Inflammatory macrophage treated with lipopolysaccharide for 4 hours (primary cell): Measurements from ENCODE around the gene ABHD12B.
"Not testable (repeated sequence)": the region's sequence is repeated elsewhere in the genome, so short reads cannot be mapped to it uniquely, and the experiment has no call there.

ENCODE experiments used
- DNase-seq: peaks from one replicate; pipeline ENCODE4 v3.0.0-alpha.2; 2020

Gene ABHD12B

DNA sequence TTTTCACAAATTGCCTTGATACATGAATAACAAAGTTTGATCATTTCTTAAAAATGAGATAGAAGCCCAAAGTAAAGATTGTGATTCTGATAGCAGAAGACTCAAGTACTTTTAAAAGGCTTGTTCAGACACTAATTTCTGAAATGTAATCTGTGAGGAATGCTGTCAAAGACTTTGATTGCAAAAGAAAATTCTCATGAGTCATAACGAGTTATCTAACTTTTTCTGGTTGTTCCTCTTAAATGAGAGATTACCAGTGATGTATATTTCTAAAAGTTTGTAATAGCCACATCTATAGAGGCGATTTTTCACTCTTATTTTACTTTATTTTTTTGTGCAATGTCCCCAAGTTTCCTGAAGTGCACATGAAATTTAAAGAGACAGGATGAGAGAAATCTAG is 65.5 kb downstream of the ABHD12B start:
- DNase-seq: peak; percentile 86

- DNase-seq: no peak
Measured at GRCh38 chr14:50937800-50938199, 65.9 kb downstream of the ABHD12B start.

DNA sequence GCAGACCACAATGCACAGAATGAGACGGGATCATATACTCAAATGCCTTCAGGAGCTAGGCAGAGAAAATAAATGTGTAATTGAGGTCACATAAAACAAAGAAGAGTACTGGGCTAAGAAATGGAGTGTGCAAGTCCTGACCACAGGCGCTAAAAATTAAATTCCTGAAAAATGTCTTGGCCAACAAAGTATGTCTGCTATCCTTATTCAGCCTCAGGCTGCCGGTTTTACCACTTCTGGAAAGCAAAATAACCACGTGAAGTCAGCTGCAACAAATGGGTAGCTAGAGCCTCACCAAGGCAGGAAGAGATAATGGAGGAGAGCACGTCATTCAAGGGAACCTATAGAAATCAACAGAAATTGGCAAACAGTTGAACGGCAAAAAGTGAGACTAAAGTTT is 69.3 kb downstream of the ABHD12B start:
- no peak for DNase-seq

GRCh38 chr14:50941638-50942037 is 69.8 kb downstream of the ABHD12B start:
- not testable (repeated sequence) for DNase-seq

- DNase-seq: no peak
Measured at GRCh38 chr14:50943261-50943942, 71.5 kb downstream of the ABHD12B start.

- DNase-seq: peak; percentile 78
Measured at GRCh38 chr14:50943943-50944646, 72.2 kb downstream of the ABHD12B start, which contains the start of gene PYGL. Gene PYGL, minus strand, starts transcription at chr14:50944483. Its CDS starts 80 bp downstream, at chr14:50944403.

- no peak for DNase-seq
Measured at GRCh38 chr14:50944647-50945413, 73.0 kb downstream of the ABHD12B start.

DNA sequence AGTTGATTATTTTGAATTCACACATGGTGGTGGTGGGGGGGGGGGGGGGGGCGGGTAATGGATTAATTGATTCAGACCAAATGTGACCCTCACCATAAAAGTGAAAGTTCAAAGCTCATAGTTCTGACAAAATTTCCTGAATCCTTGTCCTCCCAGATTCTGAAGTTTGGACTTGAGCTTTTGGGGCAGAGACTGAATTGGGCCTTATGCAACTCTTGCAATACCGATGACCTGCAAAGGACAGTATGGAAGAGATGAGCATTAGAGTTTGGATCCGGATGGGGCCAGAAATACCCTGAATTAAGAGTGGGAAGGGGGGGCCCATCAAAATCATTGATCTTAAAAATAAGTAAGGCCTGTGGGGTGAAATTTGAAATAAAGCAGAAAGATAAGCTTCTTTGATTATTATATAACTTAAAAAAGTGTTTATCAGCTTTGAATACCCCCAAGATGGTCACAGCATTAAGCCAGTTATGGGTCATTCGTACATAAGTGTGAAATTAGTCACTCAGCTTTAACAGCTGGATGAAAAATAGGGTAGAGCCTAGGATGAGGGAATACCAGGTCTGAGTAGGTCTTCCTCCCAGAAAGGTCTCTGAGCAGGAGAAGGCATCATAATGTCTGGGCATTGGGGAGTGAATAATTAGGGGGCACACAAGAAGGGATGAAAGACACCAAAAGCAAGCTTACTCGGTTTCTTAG is 74.5 kb downstream of the ABHD12B start:
- DNase-seq: no peak

DNA sequence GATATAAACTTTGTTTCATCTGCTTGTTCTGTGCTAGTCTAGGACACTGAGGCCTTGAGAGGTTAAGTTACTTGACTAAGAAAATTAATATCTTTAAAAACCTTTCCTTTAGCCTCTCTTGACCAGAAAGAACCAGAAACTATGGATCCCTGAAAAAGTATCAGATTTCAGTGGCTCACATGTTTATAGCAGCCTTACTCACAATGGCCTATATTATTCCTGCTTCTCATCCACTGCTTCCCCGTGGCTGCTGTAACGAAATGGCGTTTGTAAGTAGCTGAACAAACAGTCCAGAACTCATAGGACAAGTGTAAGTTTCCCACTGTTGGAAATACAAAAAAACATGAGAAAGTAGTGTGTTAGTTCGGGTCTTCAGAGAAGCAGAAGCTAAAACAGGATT is 75.6 kb downstream of the ABHD12B start:
- no peak for DNase-seq

DNA sequence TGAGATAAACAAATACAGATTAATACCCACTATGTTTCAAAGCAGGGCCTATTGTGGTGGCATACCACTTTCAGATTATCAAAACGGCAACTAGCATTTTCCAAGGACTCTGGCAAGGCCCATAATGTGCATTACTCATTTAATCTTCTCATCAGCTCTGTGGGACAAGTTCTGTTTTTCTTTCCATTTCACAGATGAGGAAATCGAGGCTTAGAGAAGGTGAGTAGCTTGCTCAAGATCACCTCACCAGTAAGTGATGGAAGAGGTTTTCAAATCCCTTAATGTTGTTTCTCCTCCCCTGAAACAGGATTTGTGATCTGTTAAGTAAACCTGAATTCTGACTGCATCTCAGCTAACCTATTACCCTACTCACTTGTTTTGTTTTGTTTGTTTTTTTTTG is 76.4 kb downstream of the ABHD12B start:
- no peak for DNase-seq

GRCh38 chr14:50951032-50951431 is 79.2 kb downstream of the ABHD12B start:
- no peak for DNase-seq

DNA sequence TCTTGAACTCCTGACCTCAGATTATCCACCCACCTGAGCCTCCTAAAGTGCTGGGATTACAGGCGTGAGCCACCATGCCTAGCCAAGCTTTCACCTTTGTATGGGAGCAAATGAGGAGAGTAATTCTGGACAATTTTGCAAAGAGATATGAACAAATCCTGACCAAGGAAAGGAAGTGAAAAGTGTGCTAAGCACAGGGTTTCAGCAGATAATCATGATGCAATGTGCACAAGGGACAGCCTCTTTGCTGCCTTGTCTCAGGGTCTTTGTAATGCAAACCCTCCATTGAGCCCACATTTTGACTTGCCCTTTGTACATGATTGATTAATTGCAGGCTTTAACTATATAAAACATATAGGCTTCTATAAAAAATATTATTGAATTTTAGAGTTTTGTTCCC is 81.6 kb downstream of the ABHD12B start:
- peak; percentile 58 for DNase-seq
